Measurements from ENCODE around the gene CD274.
A peak's percentile ranks its signal among the peaks of the same experiment; 100 is the strongest.
"Not testable (repeated sequence)": the region's sequence is repeated elsewhere in the genome, so short reads cannot be mapped to it uniquely, and the experiment has no call there.

Gene CD274

GRCh38 chr9:5468850-5469249 is 18.5 kb downstream of the CD274 start:
- DNase-seq = no peak

GRCh38 chr9:5470122-5470521 is 19.8 kb downstream of the CD274 start:
- no peak for DNase-seq

- DNase-seq = no peak
Observed at GRCh38 chr9:5470816-5471215, 20.5 kb downstream of the CD274 start.

- not testable (repeated sequence) for DNase-seq
Observed at GRCh38 chr9:5475611-5476010, 25.3 kb downstream of the CD274 start.

GRCh38 chr9:5478206-5478605 is 27.9 kb downstream of the CD274 start:
- no peak for DNase-seq

GRCh38 chr9:5479994-5480694 is 29.8 kb downstream of the CD274 start:
- no peak for DNase-seq

- no peak for DNase-seq
Observed at GRCh38 chr9:5480919-5481318, 30.6 kb downstream of the CD274 start.

GRCh38 chr9:5481322-5482040 is 31.1 kb downstream of the CD274 start:
- DNase-seq = no peak

- no peak for DNase-seq
Observed at GRCh38 chr9:5482194-5482593, 31.9 kb downstream of the CD274 start.

GRCh38 chr9:5483306-5483705 is 33.0 kb downstream of the CD274 start:
- DNase-seq = no peak

- no peak for DNase-seq
Observed at GRCh38 chr9:5485378-5486085, 35.2 kb downstream of the CD274 start.

GRCh38 chr9:5486988-5487387 is 36.6 kb downstream of the CD274 start:
- no peak for DNase-seq

- no peak for DNase-seq
Observed at GRCh38 chr9:5488221-5489008, 38.1 kb downstream of the CD274 start.

- no peak for DNase-seq
Observed at GRCh38 chr9:5489630-5490490, 39.5 kb downstream of the CD274 start.

GRCh38 chr9:5492965-5493678 is 42.8 kb downstream of the CD274 start:
- no peak for DNase-seq

- peak; percentile 19 to 20 for DNase-seq
Observed at GRCh38 chr9:5493679-5494511, 43.6 kb downstream of the CD274 start.

- not testable (repeated sequence) for DNase-seq
Observed at GRCh38 chr9:5494765-5495164, 44.4 kb downstream of the CD274 start.

- no peak for DNase-seq
Observed at GRCh38 chr9:5499157-5499556, 48.8 kb downstream of the CD274 start.

- no peak for DNase-seq
Observed at GRCh38 chr9:5499889-5500398, 49.6 kb downstream of the CD274 start.
